K562 (cell line): ENCODE results near the gene BHMT2. TPM values are rescaled to one million over a fixed set of nuclear protein-coding genes. Genes with fewer than 3 reads are reported as not detected.

ENCODE experiments used
- DACH1 ChIP-seq: fragments of 450-650 bp; IDR thresholded peaks from 2 replicates; pipeline ENCODE4 v1.6.1; 2018; ENCODE audit not compliant: partially characterized antibody
- EZH2 ChIP-seq: IDR thresholded peaks from 2 replicates; pipeline ENCODE4 v1.6.1; 2012; ENCODE audit warnings: low read depth, mild to moderate bottlenecking, inconsistent platforms, low read length, borderline replicate concordance
- MAZ ChIP-seq, 2 experiments: fragments of 450-650 bp in 1 of 2; sonication (generic) in 1 of 2; formaldehyde crosslinking; IDR thresholded peaks in 1 of 2; conservative IDR thresholded peaks in 1 of 2; 2 replicates each; pipeline versions ENCODE4 v1.4.0 to v1.5.0; 2020; ENCODE audit warnings: mild to moderate bottlenecking in 1 of 2, missing genetic modification reagents in 1 of 2
- NONO ChIP-seq, 2 experiments: fragments of 200-400 bp in 1 of 2; fragments of 450-650 bp in 1 of 2; formaldehyde crosslinking in 1 of 2; IDR thresholded peaks; 2 replicates each; pipeline ENCODE4 v1.6.1; 2017; ENCODE audit warnings: low read depth in 2 of 2, mild to moderate bottlenecking in 2 of 2, moderate library complexity in 2 of 2, low read length in 1 of 2
- PCBP1 ChIP-seq: fragments of 200-400 bp; formaldehyde crosslinking; IDR thresholded peaks from 2 replicates; pipeline ENCODE4 v1.6.1; 2018; ENCODE audit warnings: mild to moderate bottlenecking, low read depth, low read length; ENCODE audit not compliant: poor library complexity, severe bottlenecking
- PRPF4 ChIP-seq: fragments of 200-400 bp; formaldehyde crosslinking; IDR thresholded peaks from one replicate; pipeline ENCODE4 v1.6.1; 2017; ENCODE audit warnings: low read length, low read depth, mild to moderate bottlenecking; ENCODE audit not compliant: insufficient read depth, poor library complexity, severe bottlenecking
- RFX7 ChIP-seq: fragments of 250-450 bp; sonication (Bioruptor Pico); IDR thresholded peaks from 2 replicates; pipeline ENCODE4 v1.5.1; 2021; ENCODE audit warnings: mild to moderate bottlenecking
- XRCC3 ChIP-seq: fragments of 450-650 bp; IDR thresholded peaks from 2 replicates; pipeline ENCODE4 v1.6.1; 2017; ENCODE audit warnings: mild to moderate bottlenecking, moderate library complexity
- YY1 ChIP-seq, 3 experiments: IDR thresholded peaks; 2 replicates each; pipeline ENCODE4 v1.6.1; 2011; ENCODE audit warnings: low read length in 2 of 3, mild to moderate bottlenecking in 2 of 3, moderate library complexity in 2 of 3, borderline replicate concordance in 1 of 3, control low read depth in 1 of 3, low read depth in 1 of 3; ENCODE audit not compliant: insufficient read depth in 3 of 3, insufficient replicate concordance in 2 of 3, control insufficient read depth in 1 of 3, insufficient read length in 1 of 3; ENCODE audit errors: extremely low read depth in 1 of 3
- polyA plus RNA-seq, 8 experiments: library from polyadenylated mRNA; depleted of rRNA in 4 of 8; stranded (reverse) in 5 of 8; unstranded in 3 of 8; fragments of >200 nt; fragmentation: Nextera tagmentation in 2 of 8; fragmentation: Illumina TruSeq in 1 of 8; extraction: Ambion mirVana in 2 of 8; extraction: Trizol in 1 of 8; gene quantifications; 2 replicates each; pipeline versions ENCODE4 v1.2.1 to v1.2.3, GENCODE V29; 2011 to 2014; ENCODE audit warnings: inconsistent platforms in 1 of 8, missing spikeins in 1 of 8
- total RNA-seq, 7 experiments: library from RNA; depleted of rRNA in 6 of 7; stranded (reverse); fragments of >200 nt in 6 of 7; fragmentation: Illumina TruSeq in 2 of 7; extraction: Trizol in 2 of 7; gene quantifications; 2 replicates each; pipeline versions ENCODE4 v1.2.1 to v1.2.3, GENCODE V29; 2011 to 2021; ENCODE audit warnings: low replicate concordance in 1 of 7
- TF ChIP-seq, protein P1 (sequence below), 2 experiments: fragments of 450-650 bp in 1 of 2; sonication (generic) in 1 of 2; formaldehyde crosslinking; conservative IDR thresholded peaks; 2 replicates each; pipeline versions ENCODE4 v1.4.0 to v1.8.1; 2020 to 2022; ENCODE audit warnings: mild to moderate bottlenecking in 1 of 2, missing genetic modification reagents in 1 of 2
- TF ChIP-seq, protein P2 (sequence below): fragments of 450-650 bp; formaldehyde crosslinking; IDR thresholded peaks from 2 replicates; pipeline ENCODE4 v1.4.0; 2022; ENCODE audit warnings: mild to moderate bottlenecking, moderate library complexity
- TF ChIP-seq, protein P3 (sequence below): sonication (generic); formaldehyde crosslinking; IDR thresholded peaks from 2 replicates; pipeline ENCODE4 v1.8.0; 2022; ENCODE audit warnings: mild to moderate bottlenecking, missing genetic modification reagents
- TF ChIP-seq, protein P4 (sequence below): fragments of 450-650 bp; IDR thresholded peaks from 2 replicates; pipeline ENCODE4 v1.6.1; 2016; ENCODE audit warnings: missing biosample characterization, missing genetic modification characterization
- TF ChIP-seq, protein P5 (sequence below): fragments of 450-650 bp; IDR thresholded peaks from 2 replicates; pipeline ENCODE4 v1.6.1; 2016; ENCODE audit warnings: borderline replicate concordance
- TF ChIP-seq, protein P6 (sequence below): sonication (generic); formaldehyde crosslinking; IDR thresholded peaks from 2 replicates; pipeline ENCODE4 v1.9.0; 2022; ENCODE audit warnings: mild to moderate bottlenecking, missing genetic modification reagents

BHMT2 gene
- total and polyA plus RNA-seq, 9 of the 15 experiments (the other 6 are each of a cell fraction or from before 2014, with no cell fraction given) = not detected

DNA sequence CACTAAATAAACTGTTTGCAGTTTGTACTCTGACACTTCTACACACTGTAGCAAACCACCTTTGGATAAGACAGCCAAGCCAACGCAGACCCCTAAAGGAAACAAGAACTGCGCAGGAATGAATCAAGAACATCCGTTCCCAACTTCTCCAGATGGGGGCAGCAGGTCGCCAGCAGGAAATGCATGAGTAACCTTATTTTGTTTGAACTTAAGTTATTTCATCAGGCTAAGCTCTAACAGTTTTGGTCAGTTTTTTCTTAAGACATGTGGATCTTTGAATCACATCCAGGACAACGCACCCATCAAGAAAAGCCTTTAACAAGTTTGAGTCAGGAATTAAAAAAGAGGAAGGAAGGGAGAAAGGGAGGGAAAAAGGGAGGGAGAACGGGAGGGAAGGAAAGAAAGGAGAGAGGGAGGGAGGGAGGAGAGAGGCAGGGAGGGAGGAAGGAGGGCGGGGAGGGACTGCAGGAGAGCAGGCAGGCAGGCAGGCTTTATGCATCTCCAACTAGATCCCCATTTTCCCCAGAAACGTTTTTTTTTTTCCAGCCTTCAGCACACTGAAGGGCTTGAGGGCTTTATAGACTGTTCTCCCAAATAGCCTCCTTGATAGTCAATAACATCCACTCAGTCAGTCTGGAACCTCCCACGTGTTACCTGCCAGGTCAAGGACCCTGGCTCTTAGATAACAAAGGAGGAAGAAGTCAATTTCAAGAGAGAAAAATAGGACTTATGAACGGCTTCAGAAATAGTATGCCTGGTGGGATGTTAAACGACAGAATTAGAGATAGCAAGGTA is 64.3 kb downstream of the BHMT2 start (continued):
- TF ChIP-seq, protein P1, sequence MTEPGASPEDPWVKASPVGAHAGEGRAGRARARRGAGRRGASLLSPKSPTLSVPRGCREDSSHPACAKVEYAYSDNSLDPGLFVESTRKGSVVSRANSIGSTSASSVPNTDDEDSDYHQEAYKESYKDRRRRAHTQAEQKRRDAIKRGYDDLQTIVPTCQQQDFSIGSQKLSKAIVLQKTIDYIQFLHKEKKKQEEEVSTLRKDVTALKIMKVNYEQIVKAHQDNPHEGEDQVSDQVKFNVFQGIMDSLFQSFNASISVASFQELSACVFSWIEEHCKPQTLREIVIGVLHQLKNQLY (CRISPR knock-in tag; conservative IDR thresholded peaks at IDR 0.05) = no peak
- TF ChIP-seq DACH1 = no peak
- no peak for TF ChIP-seq PRPF4
- TF ChIP-seq RFX7 (CRISPR knock-in tag) = no peak
- TF ChIP-seq NONO (IDR thresholded peaks at IDR 0.05; ENCODE audit: low read depth in 2 of 2, low read length in 1 of 2) = no peak
- peak; percentile 37 to 50; a peak in 2 of 4 replicates for TF ChIP-seq MAZ (CRISPR knock-in tag; conservative IDR thresholded peaks at IDR 0.05 in 1 of 2, IDR thresholded peaks at IDR 0.05 in 1 of 2)
- no peak for TF ChIP-seq EZH2
- no peak for TF ChIP-seq PCBP1
- TF ChIP-seq, protein P2, sequence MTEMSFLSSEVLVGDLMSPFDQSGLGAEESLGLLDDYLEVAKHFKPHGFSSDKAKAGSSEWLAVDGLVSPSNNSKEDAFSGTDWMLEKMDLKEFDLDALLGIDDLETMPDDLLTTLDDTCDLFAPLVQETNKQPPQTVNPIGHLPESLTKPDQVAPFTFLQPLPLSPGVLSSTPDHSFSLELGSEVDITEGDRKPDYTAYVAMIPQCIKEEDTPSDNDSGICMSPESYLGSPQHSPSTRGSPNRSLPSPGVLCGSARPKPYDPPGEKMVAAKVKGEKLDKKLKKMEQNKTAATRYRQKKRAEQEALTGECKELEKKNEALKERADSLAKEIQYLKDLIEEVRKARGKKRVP (CRISPR knock-in tag) = peak; percentile 61; the same call in 1 of the 2 replicates
- no peak for TF ChIP-seq YY1 (IDR thresholded peaks at IDR 0.05; ENCODE audit: borderline replicate concordance in 1 of 3, control insufficient read depth in 1 of 3, extremely low read depth in 1 of 3, insufficient read depth in 3 of 3, insufficient read length in 1 of 3, insufficient replicate concordance in 2 of 3, low read depth in 1 of 3, low read length in 2 of 3)
- TF ChIP-seq, protein P3, sequence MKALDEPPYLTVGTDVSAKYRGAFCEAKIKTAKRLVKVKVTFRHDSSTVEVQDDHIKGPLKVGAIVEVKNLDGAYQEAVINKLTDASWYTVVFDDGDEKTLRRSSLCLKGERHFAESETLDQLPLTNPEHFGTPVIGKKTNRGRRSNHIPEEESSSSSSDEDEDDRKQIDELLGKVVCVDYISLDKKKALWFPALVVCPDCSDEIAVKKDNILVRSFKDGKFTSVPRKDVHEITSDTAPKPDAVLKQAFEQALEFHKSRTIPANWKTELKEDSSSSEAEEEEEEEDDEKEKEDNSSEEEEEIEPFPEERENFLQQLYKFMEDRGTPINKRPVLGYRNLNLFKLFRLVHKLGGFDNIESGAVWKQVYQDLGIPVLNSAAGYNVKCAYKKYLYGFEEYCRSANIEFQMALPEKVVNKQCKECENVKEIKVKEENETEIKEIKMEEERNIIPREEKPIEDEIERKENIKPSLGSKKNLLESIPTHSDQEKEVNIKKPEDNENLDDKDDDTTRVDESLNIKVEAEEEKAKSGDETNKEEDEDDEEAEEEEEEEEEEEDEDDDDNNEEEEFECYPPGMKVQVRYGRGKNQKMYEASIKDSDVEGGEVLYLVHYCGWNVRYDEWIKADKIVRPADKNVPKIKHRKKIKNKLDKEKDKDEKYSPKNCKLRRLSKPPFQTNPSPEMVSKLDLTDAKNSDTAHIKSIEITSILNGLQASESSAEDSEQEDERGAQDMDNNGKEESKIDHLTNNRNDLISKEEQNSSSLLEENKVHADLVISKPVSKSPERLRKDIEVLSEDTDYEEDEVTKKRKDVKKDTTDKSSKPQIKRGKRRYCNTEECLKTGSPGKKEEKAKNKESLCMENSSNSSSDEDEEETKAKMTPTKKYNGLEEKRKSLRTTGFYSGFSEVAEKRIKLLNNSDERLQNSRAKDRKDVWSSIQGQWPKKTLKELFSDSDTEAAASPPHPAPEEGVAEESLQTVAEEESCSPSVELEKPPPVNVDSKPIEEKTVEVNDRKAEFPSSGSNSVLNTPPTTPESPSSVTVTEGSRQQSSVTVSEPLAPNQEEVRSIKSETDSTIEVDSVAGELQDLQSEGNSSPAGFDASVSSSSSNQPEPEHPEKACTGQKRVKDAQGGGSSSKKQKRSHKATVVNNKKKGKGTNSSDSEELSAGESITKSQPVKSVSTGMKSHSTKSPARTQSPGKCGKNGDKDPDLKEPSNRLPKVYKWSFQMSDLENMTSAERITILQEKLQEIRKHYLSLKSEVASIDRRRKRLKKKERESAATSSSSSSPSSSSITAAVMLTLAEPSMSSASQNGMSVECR = no peak
- TF ChIP-seq, protein P4, sequence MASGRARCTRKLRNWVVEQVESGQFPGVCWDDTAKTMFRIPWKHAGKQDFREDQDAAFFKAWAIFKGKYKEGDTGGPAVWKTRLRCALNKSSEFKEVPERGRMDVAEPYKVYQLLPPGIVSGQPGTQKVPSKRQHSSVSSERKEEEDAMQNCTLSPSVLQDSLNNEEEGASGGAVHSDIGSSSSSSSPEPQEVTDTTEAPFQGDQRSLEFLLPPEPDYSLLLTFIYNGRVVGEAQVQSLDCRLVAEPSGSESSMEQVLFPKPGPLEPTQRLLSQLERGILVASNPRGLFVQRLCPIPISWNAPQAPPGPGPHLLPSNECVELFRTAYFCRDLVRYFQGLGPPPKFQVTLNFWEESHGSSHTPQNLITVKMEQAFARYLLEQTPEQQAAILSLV = no peak
- TF ChIP-seq, protein P5, sequence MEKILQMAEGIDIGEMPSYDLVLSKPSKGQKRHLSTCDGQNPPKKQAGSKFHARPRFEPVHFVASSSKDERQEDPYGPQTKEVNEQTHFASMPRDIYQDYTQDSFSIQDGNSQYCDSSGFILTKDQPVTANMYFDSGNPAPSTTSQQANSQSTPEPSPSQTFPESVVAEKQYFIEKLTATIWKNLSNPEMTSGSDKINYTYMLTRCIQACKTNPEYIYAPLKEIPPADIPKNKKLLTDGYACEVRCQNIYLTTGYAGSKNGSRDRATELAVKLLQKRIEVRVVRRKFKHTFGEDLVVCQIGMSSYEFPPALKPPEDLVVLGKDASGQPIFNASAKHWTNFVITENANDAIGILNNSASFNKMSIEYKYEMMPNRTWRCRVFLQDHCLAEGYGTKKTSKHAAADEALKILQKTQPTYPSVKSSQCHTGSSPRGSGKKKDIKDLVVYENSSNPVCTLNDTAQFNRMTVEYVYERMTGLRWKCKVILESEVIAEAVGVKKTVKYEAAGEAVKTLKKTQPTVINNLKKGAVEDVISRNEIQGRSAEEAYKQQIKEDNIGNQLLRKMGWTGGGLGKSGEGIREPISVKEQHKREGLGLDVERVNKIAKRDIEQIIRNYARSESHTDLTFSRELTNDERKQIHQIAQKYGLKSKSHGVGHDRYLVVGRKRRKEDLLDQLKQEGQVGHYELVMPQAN = peak; percentile 61; the same call in 1 of the 2 replicates
- TF ChIP-seq, protein P6, sequence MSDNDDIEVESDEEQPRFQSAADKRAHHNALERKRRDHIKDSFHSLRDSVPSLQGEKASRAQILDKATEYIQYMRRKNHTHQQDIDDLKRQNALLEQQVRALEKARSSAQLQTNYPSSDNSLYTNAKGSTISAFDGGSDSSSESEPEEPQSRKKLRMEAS = no peak
- no peak for TF ChIP-seq XRCC3
